ENCODE data around the gene IL1RAP. TPM values are rescaled to one million over a fixed set of nuclear protein-coding genes. Genes with fewer than 3 reads are reported as not detected.
"Not testable (repeated sequence)": the region's sequence is repeated elsewhere in the genome, so short reads cannot be mapped to it uniquely, and the experiment has no call there.

Gene IL1RAP
- total RNA-seq (2014; rRNA removed; shearing (Covaris generic)) (2.1 and 2.3 TPM in 2 replicates), total RNA-seq (2022) (5.1 and 5.6 TPM in 2 replicates), Bru-seq, nascent RNA (percentile 42 among the genes with signal in this experiment), BruChase-seq, experiment 1, labeled RNA remaining after a 6-hour chase (percentile 29 among the genes with signal in this experiment), BruChase-seq, experiment 2, labeled RNA remaining after a 2-hour chase (percentile 35 among the genes with signal in this experiment)
- long read RNA-seq, full-length matches to known transcripts = 2 of 5 reads
- long read RNA-seq, partial matches to known transcripts = 1 of 5 reads
- long read RNA-seq, other reads (novel, unspliced or antisense) = 2 of 5 reads

DNA sequence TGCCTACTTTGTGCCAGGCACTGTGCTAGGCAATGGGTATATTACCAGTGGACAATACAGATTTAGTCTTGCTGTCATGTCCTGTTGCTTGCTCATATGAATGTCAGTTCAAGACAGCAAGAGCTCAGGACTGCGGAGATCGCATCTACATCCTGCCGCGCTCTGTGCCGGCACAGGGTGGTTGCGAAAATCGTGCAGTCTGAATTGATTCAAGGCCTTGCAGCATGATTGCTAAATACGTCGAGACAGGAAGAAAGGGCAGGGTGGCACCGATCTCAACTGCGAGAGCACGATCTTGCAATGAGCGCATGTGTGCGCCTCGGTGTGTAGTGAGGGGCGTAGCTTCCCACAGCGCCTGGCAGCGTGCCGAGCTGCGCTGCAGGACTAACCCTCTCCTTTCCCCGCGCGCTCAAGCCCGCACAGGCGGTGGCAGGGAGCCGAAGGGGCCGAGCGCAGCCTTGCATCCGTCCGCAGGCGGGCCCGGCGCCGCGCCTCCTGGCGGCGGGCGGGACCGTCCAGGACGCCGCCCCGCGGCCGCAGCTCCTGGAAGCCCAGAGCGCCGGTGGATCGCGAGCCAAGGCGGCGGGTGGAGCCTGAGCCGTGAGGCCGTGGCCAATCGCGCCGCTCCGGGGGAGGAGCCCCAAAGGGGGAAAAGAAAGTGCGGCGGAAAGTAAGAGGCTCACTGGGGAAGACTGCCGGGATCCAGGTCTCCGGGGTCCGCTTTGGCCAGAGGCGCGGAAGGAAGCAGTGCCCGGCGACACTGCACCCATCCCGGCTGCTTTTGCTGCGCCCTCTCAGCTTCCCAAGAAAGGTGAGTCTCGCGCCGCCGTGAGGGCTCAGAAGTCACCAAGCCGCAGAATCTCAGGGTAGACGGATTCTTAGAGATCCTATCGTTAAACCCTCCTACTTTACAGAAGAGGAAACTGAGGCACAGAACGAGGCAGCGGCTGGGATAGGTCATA lies at the start of gene IL1RAP:
TSS of gene IL1RAP (plus strand) at position 677 of the 962 bp plus-strand sequence. CDS start 50,205 bp downstream, outside the sequence.
- Histone ChIP-seq H2AFZ (ENCODE audit: low read length) (peak within 1 kb of the TSS; percentile 93), H3K4me3 (ENCODE audit: low read depth, low read length, poor library complexity, severe bottlenecking) (peak within 1 kb of the TSS; percentile 73), H3K9me2 (ENCODE audit: insufficient read depth, low read length) (no peaks in the 10 kb centered on the region), H3K27ac (ENCODE audit: low read depth, low read length, poor library complexity, severe bottlenecking) (no peak within 1 kb of the TSS), H3K79me2 (ENCODE audit: insufficient read depth, low read depth, low read length) (no peaks in the 10 kb centered on the region), H3K9me3 (ENCODE audit: low read length) (no peaks in the 10 kb centered on the region), H3K4me1 (ENCODE audit: insufficient read depth, low read length, poor library complexity, severe bottlenecking) (peaks cover 10% of the 10 kb centered on the region), H4K20me1 (ENCODE audit: insufficient read depth, low read length) (no peaks in the 10 kb centered on the region), H3K36me3 (ENCODE audit: insufficient read depth, low read length) (no peaks in the 10 kb centered on the region), H3K4me2 (ENCODE audit: low read length) (peak within 1 kb of the TSS; percentile 70)
- ChIA-PET CTCF (ENCODE audit: unreplicated experiment) (no interaction called here), POLR2A (interaction anchor here (0.8 to 1.0 kb wide), 2 partner anchors 9 to 19 kb away, joined by 3 to 4 read pairs; no protein-coding TSS in a partner anchor)
- DNase-seq (ENCODE audit: low spot score) = peak; percentile 89
- intact Hi-C loops (cut with micrococcal nuclease; ENCODE audit: unreplicated experiment) = no loop called here
- BruUV-seq (replicated peaks) = no TSS peak
- no peak for TF ChIP-seq EZH2phosphoT487 (IDR thresholded peaks at IDR 0.05; ENCODE audit: borderline replicate concordance, low read depth, low read length)
- TF ChIP-seq CTCF (conservative IDR thresholded peaks at IDR 0.05; ENCODE audit: low read length) = peak; percentile 71

DNA sequence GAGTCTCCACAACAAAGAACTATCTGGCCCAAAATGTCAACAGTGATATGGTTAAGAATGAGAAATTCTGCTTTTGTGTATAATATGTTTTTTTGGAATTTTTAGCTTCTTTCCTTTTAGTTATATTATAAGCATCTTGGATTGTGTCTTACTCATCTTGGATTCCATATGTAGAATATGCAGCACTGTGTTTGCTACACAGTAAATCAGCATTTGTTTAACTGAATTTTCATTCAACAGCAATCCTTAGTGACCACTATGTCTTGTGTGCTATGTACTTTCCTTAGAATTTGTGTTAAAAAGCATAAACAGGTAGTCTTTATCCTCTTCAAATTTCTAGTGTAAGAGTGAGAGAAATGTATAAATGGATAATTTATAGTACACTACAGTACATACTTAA lies 46.0 kb upstream of the IL1RAP start:
- H4K20me1 ChIP-seq (ENCODE audit: insufficient read depth, low read length) = 0 out of 2 replicates have a peak, but pooled peaks cover 4% of the 10 kb centered on the region
- H3K4me3 ChIP-seq (ENCODE audit: low read depth, low read length, poor library complexity, severe bottlenecking) = no peak overlapping the region
- no peaks in the 10 kb centered on the region for H3K79me2 ChIP-seq (ENCODE audit: insufficient read depth, low read depth, low read length)
- H2AFZ ChIP-seq (ENCODE audit: low read length) = no peak overlapping the region
- ChIA-PET POLR2A (interaction anchor here (0.6 kb wide), 1 partner anchor 289 kb away, joined by 3 read pairs; no protein-coding TSS in a partner anchor), CTCF (ENCODE audit: unreplicated experiment) (no interaction called here)
- BruUV-seq (replicated peaks) = no TSS peak
- no peak for DNase-seq (ENCODE audit: low spot score)
- H3K36me3 ChIP-seq (ENCODE audit: insufficient read depth, low read length) = no peaks in the 10 kb centered on the region
- H3K9me2 ChIP-seq (ENCODE audit: insufficient read depth, low read length) = no peaks in the 10 kb centered on the region
- intact Hi-C loops (cut with micrococcal nuclease; ENCODE audit: unreplicated experiment) = no loop called here
- TF ChIP-seq CTCF (conservative IDR thresholded peaks at IDR 0.05; ENCODE audit: low read length) = no peak
- TF ChIP-seq EZH2phosphoT487 (IDR thresholded peaks at IDR 0.05; ENCODE audit: borderline replicate concordance, low read depth, low read length) = no peak
- no peak overlapping the region for H3K27ac ChIP-seq (ENCODE audit: low read depth, low read length, poor library complexity, severe bottlenecking)
- no peaks in the 10 kb centered on the region for H3K4me1 ChIP-seq (ENCODE audit: insufficient read depth, low read length, poor library complexity, severe bottlenecking)
- no peaks in the 10 kb centered on the region for H3K9me3 ChIP-seq (ENCODE audit: low read length)
- H3K4me2 ChIP-seq (ENCODE audit: low read length) = no peak overlapping the region

GRCh38 chr3:190473261-190473660 lies 40.6 kb upstream of the IL1RAP start:
- H2AFZ ChIP-seq (ENCODE audit: low read length); POLR2A ChIA-PET; H4K20me1 ChIP-seq (ENCODE audit: insufficient read depth, low read length); BruUV-seq (replicated peaks); H3K9me3 ChIP-seq (ENCODE audit: low read length); H3K36me3 ChIP-seq (ENCODE audit: insufficient read depth, low read length); CTCF ChIA-PET (ENCODE audit: unreplicated experiment); H3K9me2 ChIP-seq (ENCODE audit: insufficient read depth, low read length); H3K4me1 ChIP-seq (ENCODE audit: insufficient read depth, low read length, poor library complexity, severe bottlenecking); intact Hi-C loops (cut with micrococcal nuclease; ENCODE audit: unreplicated experiment); H3K27ac ChIP-seq (ENCODE audit: low read depth, low read length, poor library complexity, severe bottlenecking); DNase-seq (ENCODE audit: low spot score); H3K4me3 ChIP-seq (ENCODE audit: low read depth, low read length, poor library complexity, severe bottlenecking); H3K4me2 ChIP-seq (ENCODE audit: low read length); H3K79me2 ChIP-seq (ENCODE audit: insufficient read depth, low read depth, low read length): not testable (repeated sequence)
